A549 treated with DMSO at 1 μM for 4 hours (cell line): ENCODE data around the gene ABL1. TPM values are rescaled to one million over a fixed set of nuclear protein-coding genes. Genes with fewer than 3 reads are reported as not detected.

Source experiments
- total RNA-seq: library from RNA; stranded (reverse); fragments of 200-300 nt; extraction: Qiagen RNA extraction; gene quantifications from 5 replicates; pipeline ENCODE4 v1.2.3, GENCODE V29; 2022; ENCODE audit warnings: low read depth

Gene ABL1
- 40.7 to 58.9 TPM (median 52.2 TPM) in 5 replicates for total RNA-seq

GRCh38 chr9:130834371-130835336, at the start of gene ABL1:
TSS of gene ABL1 (plus strand) at chr9:130835254. CDS start at chr9:130835447, 193 bp downstream.

GRCh38 chr9:130896233-130897014, 61.4 kb downstream of the ABL1 start, which contains the start of gene QRFP:
TSS of gene QRFP (minus strand) at chr9:130896812. CDS start at chr9:130893838, 2,974 bp downstream.

Other genes with a start within 250 kb of the ABL1 start
- 0.26 to 0.34 TPM (median 0.28 TPM) in 5 replicates for gene PRDM12, start 170.7 kb upstream of the ABL1 start, total RNA-seq
- gene EXOSC2, start 141.5 kb upstream of the ABL1 start, total RNA-seq: 59.4 to 72.7 TPM (median 60.8 TPM) in 5 replicates
- gene QRFP, start 61.6 kb downstream of the ABL1 start, total RNA-seq: not detected in 5 replicates
- gene FIBCD1, start 104.0 kb downstream of the ABL1 start, total RNA-seq: 7.5 to 14.4 TPM (median 11.3 TPM) in 5 replicates
- 1.1 to 2.8 TPM (median 2.0 TPM) in 5 replicates for gene LAMC3, start 173.9 kb downstream of the ABL1 start, total RNA-seq